ENCODE data around the gene MYH11. TPM values are rescaled to one million over a fixed set of nuclear protein-coding genes. Genes with fewer than 3 reads are reported as not detected.

The MYH11 gene
- polyA plus RNA-seq = not detected in 2 replicates

DNA sequence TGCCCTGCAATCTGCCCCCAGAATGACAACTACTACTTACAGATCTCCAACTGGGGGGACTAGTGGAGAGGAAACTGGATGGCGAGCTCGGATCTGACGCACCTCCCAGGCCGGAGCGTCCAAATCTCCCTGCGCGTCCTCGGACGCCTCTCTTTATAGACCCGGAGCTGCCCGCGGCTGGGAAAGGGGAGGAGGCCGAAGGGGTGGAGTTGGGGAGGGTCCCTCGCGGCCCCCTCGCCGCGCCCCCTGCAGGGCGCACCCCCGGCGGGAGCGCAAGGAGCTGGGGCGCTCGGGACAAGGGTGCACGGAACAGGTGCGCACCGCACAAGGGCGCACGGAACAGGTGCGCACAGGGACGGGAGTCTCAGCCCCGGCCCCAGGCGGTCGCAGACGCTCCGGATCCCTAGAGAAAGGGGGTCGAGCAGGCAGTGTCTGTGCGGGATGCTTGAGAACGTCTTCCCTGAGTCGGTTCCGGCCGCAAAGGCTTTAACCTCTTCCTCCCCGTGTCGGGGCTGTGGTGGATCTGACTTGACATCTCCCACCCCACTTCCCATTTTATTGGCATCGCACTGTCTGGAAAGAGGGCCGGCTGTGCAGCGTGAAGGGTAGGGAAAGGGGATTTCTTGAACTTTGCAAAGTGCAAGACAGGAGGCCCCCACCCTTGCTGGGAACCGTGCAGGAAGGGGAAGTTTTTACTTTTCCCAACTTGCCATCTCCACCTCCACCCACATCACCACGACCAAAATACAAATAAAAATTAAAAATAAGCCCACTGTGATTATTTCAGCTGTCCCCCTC, at the start of gene MYH11:
Gene MYH11 (minus strand): TSS at position 128 of the 798 bp plus-strand sequence. CDS start 18,776 bp downstream, outside the sequence.

DNA sequence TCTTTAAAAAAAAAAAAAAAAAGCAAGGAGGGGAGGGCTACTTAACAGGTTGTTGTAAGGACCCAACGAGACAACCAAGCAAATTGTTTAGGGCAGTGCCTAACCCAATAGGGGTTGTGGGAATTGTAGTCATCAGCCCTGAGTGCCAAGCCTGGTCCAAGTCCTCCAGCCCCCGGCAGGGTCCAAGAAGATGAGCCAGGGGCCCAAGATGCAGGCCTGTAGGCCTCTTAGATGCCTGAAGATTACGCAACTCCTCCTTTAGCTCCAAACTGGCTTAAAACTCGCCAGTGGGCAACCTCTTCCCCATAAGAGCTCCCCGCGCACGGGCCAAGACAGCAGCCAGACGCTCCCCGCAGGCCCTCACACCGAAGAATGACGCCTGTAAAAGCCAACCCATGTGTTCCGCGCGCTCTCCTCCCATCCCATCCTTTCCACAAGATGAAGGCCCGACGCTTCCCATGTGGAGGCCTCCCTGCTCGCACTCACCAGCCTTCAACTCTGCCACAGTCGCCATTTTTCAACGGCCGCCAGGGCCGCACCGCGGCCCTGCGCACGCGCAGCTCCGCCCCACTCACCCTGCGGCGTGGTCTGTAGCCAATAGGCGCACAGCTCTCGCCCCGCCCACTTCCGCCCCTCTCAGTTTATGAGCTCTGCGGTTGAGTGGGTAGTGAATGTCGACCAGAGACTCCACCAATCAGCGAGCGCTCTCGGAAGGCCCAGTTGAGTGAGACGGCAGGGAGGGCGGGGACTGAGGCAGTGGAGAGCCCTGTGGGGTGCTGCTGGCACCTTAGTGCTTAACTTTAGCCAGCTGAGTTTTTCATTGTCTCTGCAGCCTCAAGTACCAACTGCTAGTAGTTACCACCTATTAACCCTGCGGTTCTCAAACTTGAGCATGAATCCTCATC, 31.5 kb upstream of the MYH11 start, which contains the start of gene CEP20:
Gene CEP20 (minus strand): TSS at position 532 of the 905 bp plus-strand sequence. CDS start 18 bp downstream, at position 514.

Other genes with a start within 250 kb of the MYH11 start
- gene MARF1, start 213.9 kb downstream of the MYH11 start, polyA plus RNA-seq = 6.4 and 14.4 TPM in 2 replicates
- 1.0 and 1.5 TPM in 2 replicates for gene NDE1, start 206.8 kb downstream of the MYH11 start, polyA plus RNA-seq
- 30.2 and 63.6 TPM in 2 replicates for gene CEP20, start 31.6 kb upstream of the MYH11 start, polyA plus RNA-seq
- 1.4 and 2.5 TPM in 2 replicates for gene ABCC1, start 92.6 kb upstream of the MYH11 start, polyA plus RNA-seq

Measured in Purkinje cell (primary cell).